H1 (cell line): ENCODE results near the gene HOXD11. TPM values are rescaled to one million over a fixed set of nuclear protein-coding genes. Genes with fewer than 3 reads are reported as not detected.

ENCODE experiments used
- EP300 ChIP-seq, 2 experiments: IDR thresholded peaks; 1 replicate in 1 of 2; 2 replicates in 1 of 2; pipeline ENCODE4 v1.6.1; 2011 to 2012; ENCODE audit warnings: low read depth in 2 of 2, low read length in 2 of 2, mild to moderate bottlenecking in 2 of 2, borderline replicate concordance in 1 of 2, inconsistent platforms in 1 of 2, moderate library complexity in 1 of 2
- polyA plus RNA-seq, 7 experiments: library from polyadenylated mRNA; depleted of rRNA in 3 of 7; stranded (reverse) in 5 of 7; unstranded in 2 of 7; fragments of >200 nt in 5 of 7; fragments of 200-250 nt in 2 of 7; gene quantifications; 1 replicate in 5 of 7; 2 replicates in 1 of 7; 4 replicates in 1 of 7; pipeline versions ENCODE4 v1.2.1 to v1.2.3, GENCODE V29; 2011 to 2013; ENCODE audit warnings: missing spikeins in 2 of 7, mixed read lengths in 2 of 7
- total RNA-seq: library from RNA; stranded (reverse); fragmentation: NEBNext Ultra II Directional; extraction: Animal tissue kit (Norgen Biotek cat#: 25700); gene quantifications from 2 replicates; pipeline ENCODE4 v1.2.1, GENCODE V29; 2021

HOXD11 gene
- total and polyA plus RNA-seq, 2 of the 8 experiments (the other 6 are each of a cell fraction or from before 2014, with no cell fraction given), result not detected

DNA sequence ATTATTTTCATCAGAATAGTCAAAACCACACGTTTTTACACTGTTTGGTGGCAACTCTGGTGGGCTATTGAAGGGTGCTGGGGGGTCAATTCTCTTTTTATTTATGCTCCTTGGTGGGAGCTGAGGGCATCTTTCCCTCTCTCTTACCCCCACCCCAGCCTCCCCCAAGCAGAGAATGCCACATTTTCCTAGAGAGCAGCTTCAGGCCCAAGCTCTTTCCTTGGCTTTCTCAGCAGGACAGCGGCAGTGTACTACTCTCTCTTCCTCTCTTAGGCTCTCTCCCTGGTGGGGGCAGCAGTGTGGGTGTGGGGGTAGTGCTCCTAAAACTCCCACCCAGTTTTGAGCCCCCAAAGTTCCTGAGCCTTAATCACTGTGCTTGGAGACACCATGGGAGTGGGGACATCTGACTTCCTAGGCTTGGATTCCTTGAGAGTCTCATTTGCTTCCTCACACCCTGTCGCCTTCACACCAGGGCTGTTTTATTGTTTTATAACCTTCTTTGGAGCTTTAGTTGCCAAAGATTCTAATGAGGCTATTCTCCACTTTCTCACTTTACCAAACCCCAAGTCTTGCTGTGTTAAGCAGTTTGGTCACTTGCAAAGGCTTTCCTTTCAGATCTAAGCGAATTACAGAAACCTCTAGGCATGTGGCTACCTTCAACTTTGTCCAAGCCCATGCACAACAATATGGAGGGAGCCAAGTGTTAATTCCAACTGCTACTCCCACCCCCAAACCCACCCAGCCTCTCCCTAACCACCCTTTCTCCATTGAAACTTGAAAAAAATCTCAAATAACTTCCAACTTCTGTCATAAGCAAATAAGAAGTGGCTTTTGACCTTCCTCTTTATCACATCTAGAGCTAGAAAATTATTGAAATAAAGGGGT lies 38.2 kb downstream of the HOXD11 start (continued):
- no peak for TF ChIP-seq EP300 (IDR thresholded peaks at IDR 0.05; ENCODE audit: borderline replicate concordance in 1 of 2, low read depth in 2 of 2, low read length in 2 of 2)
